Central memory CD4-positive, alpha-beta T cell (primary cell): Measurements from ENCODE around the gene ITGBL1.

Experiments used
- DNase-seq: peaks from one replicate; pipeline ENCODE4 v3.0.0; 2022

ITGBL1 gene

GRCh38 chr13:101634142-101634541, 181.7 kb downstream of the ITGBL1 start:
- DNase-seq: no peak

GRCh38 chr13:101639711-101640110, 187.2 kb downstream of the ITGBL1 start:
- no peak for DNase-seq

- DNase-seq: no peak
These were observed 188.4 kb downstream of the ITGBL1 start for GRCh38 chr13:101640788-101641400.

GRCh38 chr13:101645871-101646270, 193.4 kb downstream of the ITGBL1 start:
- DNase-seq: no peak

GRCh38 chr13:101647760-101648159, 195.3 kb downstream of the ITGBL1 start:
- DNase-seq: no peak

GRCh38 chr13:101648766-101649487, 196.5 kb downstream of the ITGBL1 start:
- no peak for DNase-seq

GRCh38 chr13:101649488-101650126, 197.1 kb downstream of the ITGBL1 start:
- no peak for DNase-seq

GRCh38 chr13:101654883-101655282, 202.4 kb downstream of the ITGBL1 start:
- DNase-seq: no peak

- DNase-seq: no peak
These were observed 203.0 kb downstream of the ITGBL1 start for GRCh38 chr13:101655435-101655834.

- DNase-seq: no peak
These were observed 208.2 kb downstream of the ITGBL1 start for GRCh38 chr13:101660711-101661110.

GRCh38 chr13:101661839-101662238, 209.4 kb downstream of the ITGBL1 start:
- DNase-seq: no peak

- DNase-seq: no peak
These were observed 221.1 kb downstream of the ITGBL1 start for GRCh38 chr13:101673360-101674105.

GRCh38 chr13:101681834-101682233, 229.4 kb downstream of the ITGBL1 start:
- DNase-seq: no peak

- DNase-seq: no peak
These were observed 233.5 kb downstream of the ITGBL1 start for GRCh38 chr13:101686003-101686402.

GRCh38 chr13:101690871-101691270, 238.4 kb downstream of the ITGBL1 start:
- DNase-seq: no peak

GRCh38 chr13:101691341-101691860, 238.9 kb downstream of the ITGBL1 start:
- no peak for DNase-seq

- no peak for DNase-seq
These were observed 243.5 kb downstream of the ITGBL1 start for GRCh38 chr13:101695870-101696516.

- DNase-seq: no peak
These were observed 245.3 kb downstream of the ITGBL1 start for GRCh38 chr13:101697745-101698144.

- DNase-seq: no peak
These were observed 245.9 kb downstream of the ITGBL1 start for GRCh38 chr13:101698400-101698799.

- DNase-seq: no peak
These were observed 248.1 kb downstream of the ITGBL1 start for GRCh38 chr13:101700598-101700997.

- DNase-seq: no peak
These were observed 250.6 kb downstream of the ITGBL1 start for GRCh38 chr13:101703081-101703480.

- DNase-seq: no peak
These were observed 251.4 kb downstream of the ITGBL1 start for GRCh38 chr13:101703838-101704237.

GRCh38 chr13:101706651-101707050, 254.2 kb downstream of the ITGBL1 start:
- peak; percentile 26 for DNase-seq
